Adipose tissue (tissue), 3 donors: Measurements from ENCODE around the gene C14orf132. TPM values are rescaled to one million over a fixed set of nuclear protein-coding genes. Genes with fewer than 3 reads are reported as not detected.

Experiments
- H3K27ac ChIP-seq: one replicate; pipeline ENCODE4 v1.5.1; 2013; ENCODE audit warnings: low read depth, low read length
- WGBS, 3 donors: extraction: QIAGEN DNeasy Blood & Tissue Kit; methylation state at CpG; one replicate each; pipeline ENCODE4 v1.1.7; 2013; 5-methylcytosine and 5-hydroxymethylcytosine counted together
- polyA plus RNA-seq, 3 donors: library from polyadenylated mRNA; stranded (reverse); fragments of 200-250 nt; gene quantifications; one replicate each; pipeline ENCODE4 v1.2.3, GENCODE V29; 2013
- donor health status: healthy with polysubstance abuse.
- donor health status: Bipolar disorder and iron deficiency.
- donor health status: healthy.

Gene C14orf132
- polyA plus RNA-seq, 3 donors = 1.4 to 6.9 (median 2.1) TPM

DNA sequence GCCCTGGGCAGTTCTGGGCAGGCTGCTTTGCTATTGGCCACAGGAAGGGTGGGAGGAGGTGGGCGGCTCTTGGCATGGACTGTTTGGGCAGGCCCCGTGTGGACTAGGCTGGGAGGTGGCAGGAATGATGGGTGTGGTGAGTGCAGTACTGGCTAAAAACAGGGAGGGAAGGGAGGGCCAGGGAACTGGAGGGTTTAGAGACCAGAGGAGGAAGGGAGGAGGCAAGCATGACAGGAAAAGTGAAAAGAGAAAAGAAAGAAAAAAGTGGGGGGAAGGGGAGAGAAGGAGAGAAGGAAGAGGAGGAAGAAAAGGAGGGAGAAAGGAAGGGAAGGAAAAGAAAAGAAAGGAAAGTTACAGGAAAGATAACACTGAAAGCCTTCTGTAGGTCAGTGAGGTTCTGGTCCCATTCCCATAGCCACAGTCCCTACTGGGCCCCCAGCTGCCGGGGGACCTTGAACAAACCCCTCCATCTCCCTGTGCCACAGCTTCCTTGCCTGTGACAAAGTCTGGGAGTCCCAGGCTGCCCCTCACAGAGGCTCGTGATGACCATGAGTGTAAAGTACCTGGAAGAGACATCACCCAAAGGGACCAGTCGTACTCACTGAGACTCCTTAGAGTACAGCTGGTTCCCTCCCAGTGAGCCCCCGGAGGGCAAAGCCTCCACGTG is 1.1 kb upstream of the C14orf132 start:
- H3K27ac ChIP-seq = no peak overlapping the region
- 23 to 30% (median 29%) methylated on average over 7 of the region's 7 CpGs for WGBS, 3 donors

GRCh38 chr14:96038558-96038919 is 623 bp upstream of the C14orf132 start:
- H3K27ac ChIP-seq = no peak overlapping the region
- WGBS, 3 donors = 21 to 30% (median 22%) methylated on average over 10 of the region's 10 CpGs

GRCh38 chr14:96039633-96040311 is 610 bp downstream of the C14orf132 start:
- WGBS, 3 donors = 1% methylated on average over 39 to 56 of the region's 56 CpGs
- H3K27ac ChIP-seq = no peak overlapping the region

DNA sequence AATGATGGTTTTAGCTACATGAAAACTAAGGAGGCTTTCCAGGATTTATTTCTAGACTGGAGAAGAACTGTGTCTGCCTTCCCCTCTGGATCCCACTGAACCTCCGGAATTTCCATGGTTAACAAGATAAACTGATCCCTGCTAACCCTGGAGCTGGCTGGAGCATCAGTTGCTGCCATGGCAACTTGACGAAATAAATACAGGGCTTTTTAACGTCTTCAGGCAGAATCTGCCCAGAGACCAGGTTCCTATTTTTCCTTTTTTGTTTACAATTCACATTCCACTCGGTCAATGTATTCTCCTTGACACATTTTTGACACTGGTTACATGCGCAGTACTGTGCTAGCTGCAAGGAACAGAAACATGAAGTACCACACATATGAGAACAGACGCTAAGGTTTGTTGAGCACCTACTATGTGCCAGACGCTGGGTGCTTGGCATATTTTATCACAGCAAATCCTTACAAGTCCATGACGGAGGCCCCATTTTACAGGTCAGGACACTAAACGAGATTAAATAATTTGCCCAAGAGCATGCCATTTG is 1.7 kb downstream of the C14orf132 start:
- H3K27ac ChIP-seq = no peak overlapping the region
- WGBS, 3 donors = 59 to 72% (median 68%) methylated on average over 9 of the region's 9 CpGs

DNA sequence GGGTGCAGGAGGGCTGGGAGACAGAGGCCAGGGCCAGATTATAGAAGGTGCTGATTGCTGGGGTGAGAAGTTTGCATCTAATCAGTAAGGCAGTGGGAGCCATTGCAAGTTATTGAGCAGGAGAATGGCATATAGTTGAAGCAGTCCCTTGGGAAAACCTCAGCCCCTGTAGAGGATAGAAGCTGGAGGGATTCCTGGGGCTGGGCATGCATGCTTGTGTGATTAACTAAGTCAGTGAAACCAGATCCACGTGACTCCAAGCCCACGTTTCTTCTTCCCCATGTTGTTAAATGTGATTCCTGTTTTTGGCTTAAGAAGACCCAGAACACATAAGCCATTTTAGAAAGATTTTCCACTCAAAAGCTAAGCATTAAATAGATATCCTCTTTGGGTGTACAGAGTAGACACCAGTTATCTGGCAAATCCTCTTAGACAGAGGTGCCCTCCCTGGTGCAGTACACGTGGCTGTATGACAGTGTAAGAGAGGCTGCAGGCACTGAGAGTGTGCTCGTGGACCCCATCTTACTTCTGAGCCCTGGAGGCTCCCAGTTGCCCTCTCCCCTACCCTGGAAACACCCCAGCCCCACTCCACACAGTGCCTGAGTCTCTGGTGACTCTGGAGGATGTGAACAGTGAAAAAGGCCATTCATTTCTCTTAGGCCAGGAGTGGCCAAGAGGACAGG is 3.2 kb downstream of the C14orf132 start:
- H3K27ac ChIP-seq = no peak overlapping the region
- 54 to 74% (median 59%) methylated on average over 4 of the region's 4 CpGs for WGBS, 3 donors

- H3K27ac ChIP-seq = no peak overlapping the region
- 88 to 100% (median 95%) methylated on average over 2 of the region's 2 CpGs for WGBS, 3 donors
Observed at GRCh38 chr14:96046630-96047029, 7.5 kb downstream of the C14orf132 start.

GRCh38 chr14:96047101-96047500 is 7.9 kb downstream of the C14orf132 start:
- no peak overlapping the region for H3K27ac ChIP-seq

- no peak overlapping the region for H3K27ac ChIP-seq
Observed at GRCh38 chr14:96049932-96050331, 10.8 kb downstream of the C14orf132 start.

DNA sequence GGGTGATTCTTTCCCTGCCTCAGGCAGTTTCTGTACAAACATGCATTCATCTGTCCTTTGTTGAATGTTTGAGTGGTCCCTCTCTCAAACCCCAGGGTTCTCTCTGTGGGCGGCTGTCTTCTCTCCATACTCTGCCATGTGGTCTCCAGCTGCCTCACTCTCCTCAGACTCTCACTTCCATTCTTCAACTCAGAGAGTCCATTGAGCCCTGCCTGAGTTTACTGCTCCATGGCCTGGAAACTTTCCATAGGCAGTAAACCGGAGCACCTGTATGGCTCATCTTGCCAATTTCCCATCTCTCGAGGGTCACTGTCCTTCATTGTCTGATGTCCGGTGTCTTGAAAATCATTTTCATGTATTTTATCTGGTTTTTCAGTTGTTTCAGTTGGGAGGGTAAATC is 11.3 kb downstream of the C14orf132 start:
- no peak overlapping the region for H3K27ac ChIP-seq
- 88 to 91% (median 90%) methylated on average over 4 of the region's 4 CpGs for WGBS, 3 donors

GRCh38 chr14:96051231-96051630 is 12.1 kb downstream of the C14orf132 start:
- 60 to 94% (median 81%) methylated on average over 3 of the region's 3 CpGs for WGBS, 3 donors
- H3K27ac ChIP-seq = no peak overlapping the region

GRCh38 chr14:96051642-96052540 is 12.7 kb downstream of the C14orf132 start:
- WGBS, 3 donors = 75 to 86% (median 83%) methylated on average over 14 of the region's 14 CpGs
- no peak overlapping the region for H3K27ac ChIP-seq

GRCh38 chr14:96052541-96053247 is 13.5 kb downstream of the C14orf132 start:
- 82 to 90% (median 87%) methylated on average over 10 of the region's 10 CpGs for WGBS, 3 donors

GRCh38 chr14:96053248-96053599 is 14.1 kb downstream of the C14orf132 start:
- 80 to 88% (median 84%) methylated on average over 5 of the region's 5 CpGs for WGBS, 3 donors
- no peak overlapping the region for H3K27ac ChIP-seq

More at GRCh38 chr14:96052541-96053247, 13.5 kb downstream of the C14orf132 start:
- H3K27ac ChIP-seq = no peak overlapping the region

DNA sequence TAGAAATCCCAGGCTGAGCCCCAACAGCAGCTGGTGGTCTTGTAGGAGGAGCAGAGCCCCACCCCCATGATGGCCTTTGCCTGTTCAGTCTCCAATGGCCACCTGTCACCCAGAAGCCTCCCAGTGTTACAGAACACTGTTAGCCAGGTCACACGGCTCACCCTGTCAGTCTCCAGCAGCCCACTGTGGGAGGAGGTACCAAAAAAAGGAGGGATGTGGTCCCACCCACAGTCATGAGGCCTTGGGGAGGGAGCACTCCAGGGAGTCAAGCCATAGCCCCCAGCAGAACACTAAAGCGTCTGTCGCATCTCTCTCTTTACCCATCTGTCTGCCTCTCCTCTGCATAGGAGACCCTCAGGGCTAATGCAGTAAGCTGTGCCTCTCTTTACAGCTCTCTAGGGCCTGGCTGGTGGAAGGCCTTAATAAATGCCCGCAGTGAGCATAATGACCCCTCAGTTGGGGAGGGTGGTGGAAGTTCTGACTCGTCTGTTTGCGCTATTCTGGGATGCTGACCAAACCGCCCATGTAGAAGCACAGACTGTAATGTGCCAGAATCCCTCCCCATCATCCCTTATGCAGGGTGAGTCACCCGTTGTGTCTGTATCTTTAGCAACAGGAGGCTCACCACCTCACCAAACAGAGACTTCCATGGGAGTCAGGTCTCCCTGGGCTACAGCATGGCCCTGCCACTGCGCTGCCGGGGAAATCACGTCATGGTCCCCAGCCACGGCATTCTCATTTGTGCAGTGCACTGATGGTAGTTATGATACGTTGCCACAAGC is 14.6 kb downstream of the C14orf132 start:
- WGBS, 3 donors = 59 to 87% (median 66%) methylated on average over 13 of the region's 13 CpGs
- no peak overlapping the region for H3K27ac ChIP-seq

GRCh38 chr14:96054661-96055060 is 15.5 kb downstream of the C14orf132 start:
- H3K27ac ChIP-seq = no peak overlapping the region
- WGBS, 3 donors = 74 to 88% (median 78%) methylated on average over 2 of the region's 2 CpGs

GRCh38 chr14:96055065-96055752 is 16.0 kb downstream of the C14orf132 start:
- H3K27ac ChIP-seq = no peak overlapping the region
- 83 to 89% (median 86%) methylated on average over 12 of the region's 12 CpGs for WGBS, 3 donors
